Measurements from ENCODE around the gene CENPP.

DNA sequence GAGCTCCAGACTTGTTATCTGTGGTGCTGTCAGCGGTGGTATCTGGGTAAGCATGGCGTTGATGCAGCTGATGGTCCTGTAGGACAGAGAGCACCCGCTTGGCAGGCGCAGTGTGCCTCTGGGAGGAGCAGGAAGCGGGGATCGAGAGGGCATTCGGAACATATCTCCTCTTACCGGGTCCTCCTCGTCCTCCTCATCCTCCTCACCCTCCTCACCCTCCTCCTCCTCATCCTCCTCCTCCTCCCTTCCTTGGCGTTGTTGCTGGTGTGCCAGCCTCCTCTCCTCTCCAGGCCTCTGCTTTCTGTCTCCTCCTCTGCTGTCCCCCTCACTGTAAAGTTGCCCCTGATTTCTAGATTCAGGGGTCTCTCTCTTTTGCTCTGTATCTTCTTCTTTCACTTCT lies 188.9 kb downstream of the CENPP start:
- TF ChIP-seq, protein P1, sequence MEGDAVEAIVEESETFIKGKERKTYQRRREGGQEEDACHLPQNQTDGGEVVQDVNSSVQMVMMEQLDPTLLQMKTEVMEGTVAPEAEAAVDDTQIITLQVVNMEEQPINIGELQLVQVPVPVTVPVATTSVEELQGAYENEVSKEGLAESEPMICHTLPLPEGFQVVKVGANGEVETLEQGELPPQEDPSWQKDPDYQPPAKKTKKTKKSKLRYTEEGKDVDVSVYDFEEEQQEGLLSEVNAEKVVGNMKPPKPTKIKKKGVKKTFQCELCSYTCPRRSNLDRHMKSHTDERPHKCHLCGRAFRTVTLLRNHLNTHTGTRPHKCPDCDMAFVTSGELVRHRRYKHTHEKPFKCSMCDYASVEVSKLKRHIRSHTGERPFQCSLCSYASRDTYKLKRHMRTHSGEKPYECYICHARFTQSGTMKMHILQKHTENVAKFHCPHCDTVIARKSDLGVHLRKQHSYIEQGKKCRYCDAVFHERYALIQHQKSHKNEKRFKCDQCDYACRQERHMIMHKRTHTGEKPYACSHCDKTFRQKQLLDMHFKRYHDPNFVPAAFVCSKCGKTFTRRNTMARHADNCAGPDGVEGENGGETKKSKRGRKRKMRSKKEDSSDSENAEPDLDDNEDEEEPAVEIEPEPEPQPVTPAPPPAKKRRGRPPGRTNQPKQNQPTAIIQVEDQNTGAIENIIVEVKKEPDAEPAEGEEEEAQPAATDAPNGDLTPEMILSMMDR (IDR thresholded peaks at IDR 0.05) = no peak
- TF ChIP-seq MLX (CRISPR knock-in tag; IDR thresholded peaks at IDR 0.05) = no peak
- no peak for TF ChIP-seq ETV6 (CRISPR knock-in tag; IDR thresholded peaks at IDR 0.05)
- TF ChIP-seq, protein P2, sequence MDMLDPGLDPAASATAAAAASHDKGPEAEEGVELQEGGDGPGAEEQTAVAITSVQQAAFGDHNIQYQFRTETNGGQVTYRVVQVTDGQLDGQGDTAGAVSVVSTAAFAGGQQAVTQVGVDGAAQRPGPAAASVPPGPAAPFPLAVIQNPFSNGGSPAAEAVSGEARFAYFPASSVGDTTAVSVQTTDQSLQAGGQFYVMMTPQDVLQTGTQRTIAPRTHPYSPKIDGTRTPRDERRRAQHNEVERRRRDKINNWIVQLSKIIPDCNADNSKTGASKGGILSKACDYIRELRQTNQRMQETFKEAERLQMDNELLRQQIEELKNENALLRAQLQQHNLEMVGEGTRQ (CRISPR knock-in tag; IDR thresholded peaks at IDR 0.05) = no peak
- TF ChIP-seq ZBTB43 (CRISPR knock-in tag; IDR thresholded peaks at IDR 0.05) = no peak
- TF ChIP-seq, protein P3, sequence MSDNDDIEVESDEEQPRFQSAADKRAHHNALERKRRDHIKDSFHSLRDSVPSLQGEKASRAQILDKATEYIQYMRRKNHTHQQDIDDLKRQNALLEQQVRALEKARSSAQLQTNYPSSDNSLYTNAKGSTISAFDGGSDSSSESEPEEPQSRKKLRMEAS (CRISPR knock-in tag; IDR thresholded peaks at IDR 0.05) = no peak
- TF ChIP-seq ATF1 (CRISPR knock-in tag; IDR thresholded peaks at IDR 0.05) = no peak
- no peak for TF ChIP-seq GTF2I (CRISPR knock-in tag; conservative IDR thresholded peaks at IDR 0.05)
- TF ChIP-seq E2F4 (CRISPR knock-in tag; IDR thresholded peaks at IDR 0.05; ENCODE audit: borderline replicate concordance, low read depth) = no peak
- no peak for TF ChIP-seq ZNF232 (CRISPR knock-in tag; IDR thresholded peaks at IDR 0.05)
- TF ChIP-seq ELF4 (CRISPR knock-in tag; IDR thresholded peaks at IDR 0.05; ENCODE audit: low read depth) = no peak
